ENCODE results near the gene MAPK1.
"Not testable (repeated sequence)": the region's sequence is repeated elsewhere in the genome, so short reads cannot be mapped to it uniquely, and the experiment has no call there.

Gene MAPK1

GRCh38 chr22:21867528-21868266 lies at the start of gene MAPK1:
MAPK1 (minus strand) TSS chr22:21867645; CDS start chr22:21867440, 205 bp downstream.
- peak; percentile 38 for TF ChIP-seq CTCF (IDR thresholded peaks at IDR 0.05; ENCODE audit: low read depth, low read length, missing control alignments)
- H3K4me3 ChIP-seq (ENCODE audit: low read depth, low read length), result peak within 1 kb of the TSS; percentile 98
- peak; percentile 95 for DNase-seq (ENCODE audit: low read depth)

GRCh38 chr22:21916309-21916918 lies 49.0 kb upstream of the MAPK1 start:
- no peak overlapping the region for H3K4me3 ChIP-seq (ENCODE audit: low read depth, low read length)
- TF ChIP-seq CTCF (IDR thresholded peaks at IDR 0.05; ENCODE audit: low read depth, low read length, missing control alignments), result no peak
- no peak for DNase-seq (ENCODE audit: low read depth)

- no peak for TF ChIP-seq CTCF (IDR thresholded peaks at IDR 0.05; ENCODE audit: low read depth, low read length, missing control alignments)
- no peak overlapping the region for H3K4me3 ChIP-seq (ENCODE audit: low read depth, low read length)
- DNase-seq (ENCODE audit: low read depth), result no peak
Observed at GRCh38 chr22:21915624-21916308, 48.3 kb upstream of the MAPK1 start.

GRCh38 chr22:21914033-21914642 lies 46.7 kb upstream of the MAPK1 start:
- DNase-seq (ENCODE audit: low read depth); H3K4me3 ChIP-seq (ENCODE audit: low read depth, low read length): not testable (repeated sequence)

- not testable (repeated sequence) for H3K4me3 ChIP-seq (ENCODE audit: low read depth, low read length); DNase-seq (ENCODE audit: low read depth)
Observed at GRCh38 chr22:21910367-21910766, 42.9 kb upstream of the MAPK1 start.

GRCh38 chr22:21909871-21910270 lies 42.4 kb upstream of the MAPK1 start:
- DNase-seq (ENCODE audit: low read depth), result no peak
- no peak for TF ChIP-seq CTCF (IDR thresholded peaks at IDR 0.05; ENCODE audit: low read depth, low read length, missing control alignments)
- no peak overlapping the region for H3K4me3 ChIP-seq (ENCODE audit: low read depth, low read length)

- no peak for DNase-seq (ENCODE audit: low read depth)
- no peak overlapping the region for H3K4me3 ChIP-seq (ENCODE audit: low read depth, low read length)
- no peak for TF ChIP-seq CTCF (IDR thresholded peaks at IDR 0.05; ENCODE audit: low read depth, low read length, missing control alignments)
Observed at GRCh38 chr22:21907638-21908522, 40.4 kb upstream of the MAPK1 start.

GRCh38 chr22:21905234-21905633 lies 37.8 kb upstream of the MAPK1 start:
- DNase-seq (ENCODE audit: low read depth); H3K4me3 ChIP-seq (ENCODE audit: low read depth, low read length): not testable (repeated sequence)
